GM23338 (cell line): ENCODE results near the gene RALGPS1.

Experiments
- EZH2 ChIP-seq: fragments of 200-600 bp; sonication (generic); IDR thresholded peaks from one replicate; pipeline ENCODE4 v1.8.0; 2017; ENCODE audit warnings: antibody characterized with exemption, mild to moderate bottlenecking, low read depth; ENCODE audit not compliant: unreplicated experiment
- TF ChIP-seq, protein P1 (sequence below), 2 experiments: fragments of 200-600 bp in 1 of 2; sonication (generic) in 1 of 2; conservative IDR thresholded peaks; 2 replicates each; pipeline versions ENCODE4 v1.5.1 to v1.6.1; 2016 to 2017; ENCODE audit warnings: antibody characterized with exemption in 2 of 2, low read depth in 2 of 2, mild to moderate bottlenecking in 2 of 2, moderate library complexity in 1 of 2

DNA sequence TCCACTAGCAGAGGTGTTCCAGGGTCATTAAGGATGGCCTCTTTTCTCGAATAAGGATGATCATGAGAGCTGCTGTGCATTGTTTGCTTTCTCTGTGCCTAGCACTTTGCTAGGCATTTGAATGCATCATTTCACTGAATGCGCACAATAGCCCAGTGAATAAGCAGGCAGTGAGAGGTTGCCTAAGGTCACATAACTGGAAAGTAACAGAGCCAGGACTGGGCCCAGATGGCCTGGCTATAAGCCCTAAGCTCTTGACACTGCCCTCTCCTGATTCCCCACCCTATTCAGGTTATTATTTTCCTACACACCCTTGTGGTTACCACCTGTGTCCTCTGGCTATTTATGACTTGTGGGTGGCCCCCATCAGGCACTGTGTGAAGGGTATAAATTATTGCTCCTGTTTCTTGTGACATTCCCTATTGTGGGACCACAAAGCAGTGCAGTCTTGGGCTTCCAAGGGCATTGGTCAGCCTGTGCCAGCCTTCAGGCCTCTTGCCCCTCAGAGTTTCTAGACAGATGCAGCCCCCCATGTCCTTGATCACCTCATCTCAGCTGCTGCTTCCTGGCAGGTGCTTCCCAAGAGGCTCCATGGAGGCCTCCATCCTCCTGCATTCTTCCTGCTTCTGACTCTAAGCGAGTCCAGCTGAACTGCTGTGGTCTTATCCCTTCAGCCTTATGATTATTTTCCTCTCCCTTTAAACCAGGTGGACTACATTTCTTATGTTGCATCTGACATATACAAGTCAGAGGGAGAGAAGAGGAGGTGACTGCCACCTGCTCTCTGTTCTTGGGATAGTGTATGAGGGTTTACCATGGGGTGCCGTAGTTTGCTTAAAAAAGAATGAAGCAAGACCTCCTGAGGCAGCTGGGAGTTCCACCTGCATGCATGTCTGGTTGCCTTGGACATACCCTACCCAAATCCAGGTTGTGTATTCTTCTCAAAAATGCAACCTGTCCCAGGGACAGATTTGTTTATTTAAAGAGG lies 160.3 kb downstream of the RALGPS1 start:
- TF ChIP-seq, protein P1, sequence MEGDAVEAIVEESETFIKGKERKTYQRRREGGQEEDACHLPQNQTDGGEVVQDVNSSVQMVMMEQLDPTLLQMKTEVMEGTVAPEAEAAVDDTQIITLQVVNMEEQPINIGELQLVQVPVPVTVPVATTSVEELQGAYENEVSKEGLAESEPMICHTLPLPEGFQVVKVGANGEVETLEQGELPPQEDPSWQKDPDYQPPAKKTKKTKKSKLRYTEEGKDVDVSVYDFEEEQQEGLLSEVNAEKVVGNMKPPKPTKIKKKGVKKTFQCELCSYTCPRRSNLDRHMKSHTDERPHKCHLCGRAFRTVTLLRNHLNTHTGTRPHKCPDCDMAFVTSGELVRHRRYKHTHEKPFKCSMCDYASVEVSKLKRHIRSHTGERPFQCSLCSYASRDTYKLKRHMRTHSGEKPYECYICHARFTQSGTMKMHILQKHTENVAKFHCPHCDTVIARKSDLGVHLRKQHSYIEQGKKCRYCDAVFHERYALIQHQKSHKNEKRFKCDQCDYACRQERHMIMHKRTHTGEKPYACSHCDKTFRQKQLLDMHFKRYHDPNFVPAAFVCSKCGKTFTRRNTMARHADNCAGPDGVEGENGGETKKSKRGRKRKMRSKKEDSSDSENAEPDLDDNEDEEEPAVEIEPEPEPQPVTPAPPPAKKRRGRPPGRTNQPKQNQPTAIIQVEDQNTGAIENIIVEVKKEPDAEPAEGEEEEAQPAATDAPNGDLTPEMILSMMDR (conservative IDR thresholded peaks at IDR 0.05; ENCODE audit: low read depth in 2 of 2): no peak
- TF ChIP-seq EZH2: no peak
